GM19397 (cell line): ENCODE data around the gene ZNF85.
"Not testable (repeated sequence)": the region's sequence is repeated elsewhere in the genome, so short reads cannot be mapped to it uniquely, and the experiment has no call there.

Experiments
- ATAC-seq: cut with Tn5 transposase; IDR thresholded peaks from one replicate; pipeline ENCODE4 v1.9.1; 2021; ENCODE audit warnings: mild to moderate bottlenecking, moderate library complexity; ENCODE audit not compliant: unreplicated experiment

Gene ZNF85

DNA sequence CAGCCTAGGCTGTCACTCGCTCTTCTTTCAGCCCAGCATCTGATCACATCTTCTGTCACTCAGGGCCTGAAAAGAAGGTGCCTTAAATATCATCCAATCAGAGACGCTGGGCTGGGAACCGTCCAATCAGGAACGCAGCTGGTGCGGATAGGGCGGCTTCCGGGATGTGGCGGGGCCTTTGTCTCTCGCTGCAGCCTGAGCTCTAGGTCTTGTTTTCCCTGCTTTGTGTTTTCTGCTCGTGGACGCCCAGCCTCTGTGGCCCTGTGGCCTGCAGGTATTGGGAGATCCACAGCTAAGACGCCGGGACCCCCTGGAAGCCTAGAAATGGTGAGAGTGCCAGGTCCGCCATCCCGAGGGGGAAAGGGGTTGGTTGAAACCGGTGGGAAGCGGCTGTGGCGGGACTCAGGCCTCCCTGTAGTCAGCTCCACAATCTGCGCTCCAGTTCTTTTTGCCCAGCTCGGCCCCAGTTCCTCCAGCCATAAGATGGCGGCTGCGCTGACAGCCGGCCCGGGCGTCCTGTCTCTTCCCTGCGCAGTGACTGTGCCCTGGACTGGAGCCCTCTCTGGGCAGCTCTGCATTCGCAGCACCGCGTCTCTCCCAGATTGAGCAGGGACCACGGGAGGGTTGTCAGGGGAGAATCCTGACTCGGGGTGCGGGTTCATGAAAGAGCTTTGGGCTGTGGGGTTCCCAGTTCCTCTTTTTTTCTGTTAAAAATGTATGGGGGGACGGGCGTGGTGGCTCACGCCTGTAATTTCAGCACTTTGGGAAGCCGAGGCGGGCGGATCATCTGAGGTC is at the start of gene ZNF85:
Gene ZNF85, plus strand, starts transcription at position 175 of the 795 bp plus-strand sequence. Its CDS starts 150 bp downstream, at position 325.
- peak; percentile 98 for ATAC-seq

DNA sequence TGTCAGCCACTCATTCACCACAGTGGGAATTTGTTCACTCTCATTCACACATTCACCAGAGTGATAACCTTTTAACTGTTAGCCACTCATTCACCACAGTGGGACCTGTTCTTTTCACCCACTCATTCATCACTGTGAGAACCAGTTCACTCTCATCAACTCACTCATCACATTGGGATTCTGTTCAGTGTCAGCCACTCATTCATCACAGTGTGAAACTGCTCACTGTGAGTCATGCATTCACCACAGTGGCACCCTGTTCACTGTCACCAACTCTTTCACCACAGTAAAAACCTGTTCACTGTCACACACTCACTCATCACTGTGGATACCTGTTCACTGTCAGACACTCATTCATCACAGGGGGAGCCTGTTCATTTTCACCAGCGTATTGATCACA is 43.5 kb upstream of the ZNF85 start:
- no peak for ATAC-seq

DNA sequence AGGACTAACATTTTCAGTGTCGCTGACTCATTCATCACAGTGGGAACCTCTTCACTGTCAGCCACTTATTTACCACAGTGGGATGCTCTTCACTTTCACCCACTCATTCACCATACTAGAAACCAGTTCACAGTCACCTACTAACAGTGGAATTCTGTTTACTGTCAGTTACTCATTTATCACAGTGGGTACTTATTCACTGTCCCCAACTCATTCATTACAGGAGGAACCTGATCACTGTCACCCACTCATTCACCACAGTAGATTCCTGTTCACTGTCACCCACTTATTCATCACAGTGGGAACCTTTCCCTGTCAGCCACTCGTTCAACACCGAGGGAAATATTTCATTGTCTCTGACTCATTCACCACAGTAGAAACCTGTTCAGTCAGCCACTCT is 10.1 kb upstream of the ZNF85 start:
- ATAC-seq, result no peak

DNA sequence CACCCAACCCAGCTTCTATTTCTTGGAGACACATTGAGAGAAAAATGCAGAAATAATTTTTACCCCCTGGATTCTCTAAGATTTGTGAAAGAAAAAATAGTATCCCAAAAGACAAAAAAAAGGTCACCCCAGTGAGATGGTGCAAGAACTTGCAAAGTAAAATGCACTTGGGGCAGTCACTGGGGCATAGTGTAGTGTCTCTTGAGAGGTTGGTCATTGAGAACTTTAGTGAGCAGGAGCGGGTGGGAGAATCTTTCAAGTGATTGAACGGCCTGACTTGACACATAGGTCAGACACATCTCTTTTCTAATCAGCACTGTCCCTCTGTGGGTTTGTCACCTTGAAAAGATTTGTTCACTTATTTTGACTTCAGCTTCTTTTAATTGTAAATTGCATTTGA is 2.4 kb downstream of the ZNF85 start:
- ATAC-seq, result no peak

DNA sequence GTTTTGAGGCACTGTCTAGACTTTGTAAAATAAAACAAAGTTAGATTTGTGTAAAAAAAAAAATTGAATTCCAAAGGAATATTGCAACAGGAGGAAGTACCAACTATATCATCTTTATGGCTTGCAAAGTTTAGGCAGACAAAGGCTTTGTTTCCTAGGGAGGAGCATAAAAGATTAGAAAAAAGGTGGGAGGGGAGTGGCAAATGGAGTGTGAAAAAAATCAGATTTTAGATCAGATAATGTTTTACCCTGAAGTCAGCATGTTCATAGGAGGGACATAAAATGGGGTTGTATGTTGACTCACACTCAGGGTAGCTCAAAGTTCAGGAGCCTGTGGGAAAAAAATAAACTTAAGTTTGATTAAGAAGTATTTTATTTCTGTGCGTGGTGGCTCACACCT is 3.7 kb downstream of the ZNF85 start:
- ATAC-seq, result no peak

DNA sequence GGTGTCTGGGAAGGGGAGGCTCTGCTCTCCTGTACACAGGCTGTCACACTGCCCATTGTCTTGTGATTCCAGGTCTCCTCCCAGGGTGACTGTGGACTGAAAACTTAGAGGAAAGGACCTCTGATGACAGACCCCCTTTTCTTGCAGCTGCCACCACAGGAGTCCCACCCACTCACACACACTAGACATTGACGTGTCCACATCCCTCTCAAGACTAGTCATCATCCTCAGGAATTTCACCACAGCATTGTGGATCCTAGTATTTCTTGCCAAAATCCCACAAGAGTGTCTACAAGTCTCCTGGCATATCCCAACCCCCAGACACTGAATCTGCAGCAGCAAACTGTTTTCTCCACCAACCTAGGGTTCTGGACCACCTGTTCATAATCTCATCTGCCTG is 5.3 kb downstream of the ZNF85 start:
- no peak for ATAC-seq

DNA sequence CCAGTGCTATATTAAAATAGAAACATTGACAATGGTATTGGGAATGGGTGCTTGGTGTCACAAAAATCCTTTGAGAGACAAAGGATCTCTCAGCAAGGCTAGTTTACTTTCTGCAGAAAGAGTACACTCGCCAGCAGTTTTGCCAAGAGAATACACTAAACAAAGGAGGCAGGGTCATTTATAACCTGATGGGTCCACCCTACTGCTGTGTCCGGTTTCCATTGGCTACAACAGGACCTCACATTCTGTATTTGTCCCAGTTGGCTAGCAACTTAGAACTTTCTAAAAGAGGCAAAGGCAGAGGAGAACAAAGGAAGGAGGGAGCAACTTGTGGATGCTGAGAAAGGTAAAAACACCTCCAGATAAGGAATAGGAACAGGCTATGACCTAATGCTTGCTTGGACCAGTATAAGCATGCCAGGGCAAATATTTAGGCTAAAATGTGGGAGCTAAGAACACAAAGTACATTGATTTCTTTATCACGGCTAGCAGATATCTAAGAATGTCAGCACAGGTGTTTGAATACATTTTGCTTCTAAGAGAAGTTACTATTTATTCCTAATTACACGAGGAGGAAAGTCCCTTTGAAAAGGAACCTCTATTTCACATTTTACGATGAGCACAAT is 13.4 kb downstream of the ZNF85 start:
- ATAC-seq, result not testable (repeated sequence)

DNA sequence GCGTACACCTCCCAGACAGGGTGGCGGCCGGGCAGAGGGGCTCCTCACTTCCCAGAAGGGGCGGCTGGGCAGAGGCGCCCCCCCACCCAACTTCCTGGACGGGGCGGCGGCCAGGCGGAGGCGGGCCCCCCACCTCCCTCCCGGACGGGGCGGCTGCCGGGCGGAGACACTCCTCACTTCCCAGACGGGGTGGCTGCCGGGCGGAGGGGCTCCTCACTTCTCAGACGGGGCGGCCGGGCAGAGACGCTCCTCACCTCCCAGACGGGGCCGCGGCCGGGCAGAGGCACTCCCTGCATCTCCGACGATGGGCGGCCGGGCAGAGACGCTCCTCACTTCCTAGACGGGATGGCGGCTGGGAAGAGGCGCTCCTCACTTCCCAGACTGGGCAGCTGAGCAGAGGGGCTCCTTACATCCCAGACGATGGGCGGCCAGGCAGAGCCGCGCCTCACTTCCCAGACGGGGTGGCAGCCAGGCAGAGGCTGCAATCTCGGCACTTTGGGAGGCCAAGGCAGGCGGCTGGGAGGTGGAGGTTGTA is 29.6 kb downstream of the ZNF85 start:
- ATAC-seq, result not testable (repeated sequence)

DNA sequence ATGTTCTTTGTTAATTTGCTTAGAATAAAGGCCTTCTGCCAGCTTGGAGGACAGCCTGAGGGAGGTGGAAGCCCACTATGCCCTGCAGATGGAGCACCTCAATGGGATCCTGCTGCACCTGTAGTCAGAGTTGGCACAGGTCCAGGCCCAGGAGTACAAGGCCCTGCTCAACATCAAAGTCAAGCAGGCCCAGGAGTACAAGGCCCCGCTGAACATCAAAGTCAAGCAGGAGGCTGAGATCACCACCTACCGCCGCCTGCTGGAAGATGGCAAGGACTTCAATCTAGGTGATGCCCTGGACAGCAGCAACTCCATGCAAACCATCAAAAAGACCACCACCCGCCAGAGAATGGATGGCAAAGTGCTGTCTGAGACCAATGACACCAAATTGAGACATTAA is 41.7 kb downstream of the ZNF85 start:
- ATAC-seq, result no peak

DNA sequence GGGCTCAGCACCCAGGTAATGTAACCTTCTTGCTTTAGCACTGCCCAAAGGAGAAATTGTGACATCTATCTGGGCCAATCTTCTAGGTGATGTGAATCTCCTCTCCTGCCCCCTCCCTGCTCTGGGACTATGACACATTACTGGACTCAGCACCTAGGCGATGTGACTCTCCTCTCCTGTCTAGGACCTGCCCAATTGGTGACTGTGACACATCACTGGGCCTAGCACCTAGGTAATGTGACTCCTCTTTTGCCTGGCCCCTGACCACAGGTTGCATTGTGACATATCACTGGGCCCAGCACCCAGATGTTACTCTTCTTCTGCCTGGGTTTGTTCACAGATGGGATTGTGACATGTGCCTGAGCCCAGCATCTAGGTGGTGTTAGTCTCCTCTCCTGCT is 45.0 kb downstream of the ZNF85 start:
- ATAC-seq, result no peak

DNA sequence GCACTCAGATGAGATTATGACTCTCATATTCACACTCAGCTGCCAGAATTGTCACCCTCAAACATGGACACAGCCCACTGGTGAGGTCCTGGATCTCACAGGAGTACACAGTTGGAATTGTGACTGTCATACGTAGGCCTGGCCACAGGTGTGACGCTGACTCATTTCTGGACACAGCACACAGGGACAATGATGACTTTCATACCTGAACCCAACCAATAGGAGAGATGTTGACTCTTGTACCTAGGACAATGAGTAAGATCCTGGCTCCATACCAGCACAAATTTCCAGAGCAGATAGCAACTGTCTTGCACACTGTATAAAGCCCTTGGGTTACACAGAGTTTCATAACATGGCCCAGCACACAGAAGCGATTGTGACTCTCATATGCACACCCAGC is 46.4 kb downstream of the ZNF85 start:
- no peak for ATAC-seq

DNA sequence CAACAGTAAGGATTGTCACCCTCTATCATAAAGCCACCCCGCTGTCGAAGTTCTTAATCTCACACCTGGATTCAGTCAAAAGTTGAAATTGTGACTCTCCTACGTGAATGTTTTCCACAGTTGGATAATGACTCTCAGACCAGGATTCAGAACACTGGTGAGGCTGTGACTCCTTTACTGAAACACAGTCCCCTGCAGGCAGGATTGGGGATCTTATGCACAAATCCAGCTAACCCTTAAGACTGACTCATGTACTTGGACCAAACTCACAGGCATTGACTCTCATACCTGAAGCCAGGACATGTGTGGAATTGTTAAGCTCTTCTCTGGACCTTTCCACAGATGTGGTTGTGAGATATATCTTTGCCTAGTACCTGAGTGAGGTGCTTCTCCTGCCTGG is 46.8 kb downstream of the ZNF85 start:
- no peak for ATAC-seq

DNA sequence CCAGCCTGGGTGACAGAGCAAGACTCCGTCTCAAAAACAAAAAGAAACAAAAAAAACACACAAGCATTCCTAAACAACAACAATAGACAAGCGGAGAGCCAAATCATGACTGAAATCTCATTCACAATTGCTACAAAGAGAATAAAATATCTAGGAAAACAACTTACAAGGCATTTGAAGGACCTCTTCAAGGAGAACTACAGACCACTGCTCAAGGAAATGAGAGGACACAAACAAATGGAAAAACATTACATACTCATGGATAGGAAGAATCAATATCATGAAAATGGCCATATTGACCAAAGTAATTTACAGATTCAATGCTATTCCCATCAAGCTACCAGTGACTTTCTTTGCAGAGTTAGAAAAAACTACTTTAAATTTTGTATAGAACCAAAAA is 69.7 kb downstream of the ZNF85 start:
- ATAC-seq, result not testable (repeated sequence)

DNA sequence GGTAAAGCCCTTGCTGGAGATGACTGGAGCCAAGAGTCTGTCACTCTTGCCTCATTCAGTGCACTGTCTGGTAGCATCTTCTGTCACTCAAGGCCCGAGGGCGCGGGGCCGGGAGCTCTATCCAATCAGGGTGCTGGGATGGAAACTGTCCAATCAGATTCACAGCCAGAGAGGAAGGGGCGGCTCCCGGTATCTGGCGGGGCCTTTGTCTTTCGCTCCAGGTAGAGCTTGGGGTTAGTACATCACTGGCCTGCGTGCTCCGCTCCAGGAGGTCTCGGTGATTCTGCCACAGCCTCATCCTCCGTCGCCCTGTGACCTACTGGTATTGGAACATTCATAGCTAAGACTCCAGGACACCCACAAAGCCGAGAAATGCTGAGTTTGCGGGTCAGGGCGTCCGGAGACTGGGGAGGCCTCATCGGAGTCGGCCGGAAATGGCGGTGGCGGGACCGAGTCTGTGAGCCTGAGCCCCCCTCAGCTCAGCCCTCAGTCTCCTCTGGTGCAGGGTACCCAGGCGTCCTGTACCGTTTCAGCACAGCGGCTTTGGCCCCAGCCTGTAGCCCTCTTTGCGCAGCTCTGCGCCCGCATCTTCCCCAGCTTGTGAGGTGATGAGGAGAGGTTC is 76.8 kb downstream of the ZNF85 start:
- no peak for ATAC-seq
